Measurements from ENCODE around the gene VWF. TPM values are rescaled to one million over a fixed set of nuclear protein-coding genes. Genes with fewer than 3 reads are reported as not detected.

VWF gene
- total and polyA plus RNA-seq, 2 experiments from 2014 or later, result 0.42 to 0.56 TPM

DNA sequence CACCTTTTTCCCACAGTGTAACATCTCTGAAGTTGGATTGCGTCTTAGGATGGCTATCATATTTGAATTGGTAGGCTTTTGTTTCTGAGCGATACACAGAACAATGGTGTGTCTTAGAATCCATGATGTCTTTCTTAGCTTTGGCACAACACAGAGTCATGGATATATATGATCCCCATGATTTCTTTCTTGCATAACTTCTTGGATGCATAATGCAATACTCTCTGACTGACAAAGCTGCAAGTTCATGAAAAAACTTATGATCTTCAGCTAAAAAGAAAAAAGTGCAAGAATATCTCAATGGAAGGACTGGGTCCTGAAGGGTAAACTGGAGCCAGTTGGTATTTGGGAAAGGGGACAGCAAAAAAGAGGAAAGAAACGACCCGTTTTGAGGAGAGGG lies 48.1 kb downstream of the VWF start:
- Histone ChIP-seq H2AFZ (no peak overlapping the region), H4K20me1 (replicated peaks; ENCODE audit: insufficient read depth) (no peaks in the 10 kb centered on the region), H3K4me2 (no peak overlapping the region), H3K36me3 (ENCODE audit: insufficient read depth) (no peaks in the 10 kb centered on the region), H3K9me2 (ENCODE audit: insufficient read depth) (no peaks in the 10 kb centered on the region), H3K27ac (ENCODE audit: low read depth) (no peak overlapping the region), H3K79me2 (replicated peaks; ENCODE audit: insufficient read depth) (no peaks in the 10 kb centered on the region), H3F3A (replicated peaks; ENCODE audit: low read depth) (no peaks in the 10 kb centered on the region), H3K4me3 (no peak overlapping the region), H3K27me3 (ENCODE audit: insufficient read depth) (no peaks in the 10 kb centered on the region), H3K4me1 (ENCODE audit: insufficient read depth) (peaks cover 4% of the 10 kb centered on the region)
- H3K27me3 Mint-ChIP-seq (ENCODE audit: insufficient read depth, low read depth, poor library complexity), result peaks cover 1% of the 10 kb centered on the region
- no peak overlapping the region for H3K4me3 Mint-ChIP-seq
- DNase-seq (ENCODE audit: low spot score) (no peak), ATAC-seq (no peak)
- peaks cover 10% of the 10 kb centered on the region for H3K4me1 Mint-ChIP-seq
- H3K27ac Mint-ChIP-seq, result no peak overlapping the region
- no peaks in the 10 kb centered on the region for H3K9me3 Mint-ChIP-seq
- TF ChIP-seq EZH2 (IDR thresholded peaks at IDR 0.05; ENCODE audit: low read depth, unreplicated experiment) (no peak), ZNF331 (CRISPR knock-in tag; IDR thresholded peaks at IDR 0.05; ENCODE audit: low read depth) (no peak), CREB1 (CRISPR knock-in tag; IDR thresholded peaks at IDR 0.05; ENCODE audit: low read depth) (no peak), ETS1 (IDR thresholded peaks at IDR 0.05) (no peak), STAT1 (IDR thresholded peaks at IDR 0.05; ENCODE audit: unreplicated experiment) (no peak), EZH2phosphoT487 (IDR thresholded peaks at IDR 0.05; ENCODE audit: unreplicated experiment) (no peak), CTCF (conservative IDR thresholded peaks at IDR 0.05; ENCODE audit: low read depth in 2 of 2) (no peak), JUNB (IDR thresholded peaks at IDR 0.05; ENCODE audit: unreplicated experiment) (no peak), NANOG (IDR thresholded peaks at IDR 0.05; ENCODE audit: borderline replicate concordance) (no peak), ZNF114 (CRISPR knock-in tag; IDR thresholded peaks at IDR 0.05) (no peak)
- TF ChIP-seq, protein P1, sequence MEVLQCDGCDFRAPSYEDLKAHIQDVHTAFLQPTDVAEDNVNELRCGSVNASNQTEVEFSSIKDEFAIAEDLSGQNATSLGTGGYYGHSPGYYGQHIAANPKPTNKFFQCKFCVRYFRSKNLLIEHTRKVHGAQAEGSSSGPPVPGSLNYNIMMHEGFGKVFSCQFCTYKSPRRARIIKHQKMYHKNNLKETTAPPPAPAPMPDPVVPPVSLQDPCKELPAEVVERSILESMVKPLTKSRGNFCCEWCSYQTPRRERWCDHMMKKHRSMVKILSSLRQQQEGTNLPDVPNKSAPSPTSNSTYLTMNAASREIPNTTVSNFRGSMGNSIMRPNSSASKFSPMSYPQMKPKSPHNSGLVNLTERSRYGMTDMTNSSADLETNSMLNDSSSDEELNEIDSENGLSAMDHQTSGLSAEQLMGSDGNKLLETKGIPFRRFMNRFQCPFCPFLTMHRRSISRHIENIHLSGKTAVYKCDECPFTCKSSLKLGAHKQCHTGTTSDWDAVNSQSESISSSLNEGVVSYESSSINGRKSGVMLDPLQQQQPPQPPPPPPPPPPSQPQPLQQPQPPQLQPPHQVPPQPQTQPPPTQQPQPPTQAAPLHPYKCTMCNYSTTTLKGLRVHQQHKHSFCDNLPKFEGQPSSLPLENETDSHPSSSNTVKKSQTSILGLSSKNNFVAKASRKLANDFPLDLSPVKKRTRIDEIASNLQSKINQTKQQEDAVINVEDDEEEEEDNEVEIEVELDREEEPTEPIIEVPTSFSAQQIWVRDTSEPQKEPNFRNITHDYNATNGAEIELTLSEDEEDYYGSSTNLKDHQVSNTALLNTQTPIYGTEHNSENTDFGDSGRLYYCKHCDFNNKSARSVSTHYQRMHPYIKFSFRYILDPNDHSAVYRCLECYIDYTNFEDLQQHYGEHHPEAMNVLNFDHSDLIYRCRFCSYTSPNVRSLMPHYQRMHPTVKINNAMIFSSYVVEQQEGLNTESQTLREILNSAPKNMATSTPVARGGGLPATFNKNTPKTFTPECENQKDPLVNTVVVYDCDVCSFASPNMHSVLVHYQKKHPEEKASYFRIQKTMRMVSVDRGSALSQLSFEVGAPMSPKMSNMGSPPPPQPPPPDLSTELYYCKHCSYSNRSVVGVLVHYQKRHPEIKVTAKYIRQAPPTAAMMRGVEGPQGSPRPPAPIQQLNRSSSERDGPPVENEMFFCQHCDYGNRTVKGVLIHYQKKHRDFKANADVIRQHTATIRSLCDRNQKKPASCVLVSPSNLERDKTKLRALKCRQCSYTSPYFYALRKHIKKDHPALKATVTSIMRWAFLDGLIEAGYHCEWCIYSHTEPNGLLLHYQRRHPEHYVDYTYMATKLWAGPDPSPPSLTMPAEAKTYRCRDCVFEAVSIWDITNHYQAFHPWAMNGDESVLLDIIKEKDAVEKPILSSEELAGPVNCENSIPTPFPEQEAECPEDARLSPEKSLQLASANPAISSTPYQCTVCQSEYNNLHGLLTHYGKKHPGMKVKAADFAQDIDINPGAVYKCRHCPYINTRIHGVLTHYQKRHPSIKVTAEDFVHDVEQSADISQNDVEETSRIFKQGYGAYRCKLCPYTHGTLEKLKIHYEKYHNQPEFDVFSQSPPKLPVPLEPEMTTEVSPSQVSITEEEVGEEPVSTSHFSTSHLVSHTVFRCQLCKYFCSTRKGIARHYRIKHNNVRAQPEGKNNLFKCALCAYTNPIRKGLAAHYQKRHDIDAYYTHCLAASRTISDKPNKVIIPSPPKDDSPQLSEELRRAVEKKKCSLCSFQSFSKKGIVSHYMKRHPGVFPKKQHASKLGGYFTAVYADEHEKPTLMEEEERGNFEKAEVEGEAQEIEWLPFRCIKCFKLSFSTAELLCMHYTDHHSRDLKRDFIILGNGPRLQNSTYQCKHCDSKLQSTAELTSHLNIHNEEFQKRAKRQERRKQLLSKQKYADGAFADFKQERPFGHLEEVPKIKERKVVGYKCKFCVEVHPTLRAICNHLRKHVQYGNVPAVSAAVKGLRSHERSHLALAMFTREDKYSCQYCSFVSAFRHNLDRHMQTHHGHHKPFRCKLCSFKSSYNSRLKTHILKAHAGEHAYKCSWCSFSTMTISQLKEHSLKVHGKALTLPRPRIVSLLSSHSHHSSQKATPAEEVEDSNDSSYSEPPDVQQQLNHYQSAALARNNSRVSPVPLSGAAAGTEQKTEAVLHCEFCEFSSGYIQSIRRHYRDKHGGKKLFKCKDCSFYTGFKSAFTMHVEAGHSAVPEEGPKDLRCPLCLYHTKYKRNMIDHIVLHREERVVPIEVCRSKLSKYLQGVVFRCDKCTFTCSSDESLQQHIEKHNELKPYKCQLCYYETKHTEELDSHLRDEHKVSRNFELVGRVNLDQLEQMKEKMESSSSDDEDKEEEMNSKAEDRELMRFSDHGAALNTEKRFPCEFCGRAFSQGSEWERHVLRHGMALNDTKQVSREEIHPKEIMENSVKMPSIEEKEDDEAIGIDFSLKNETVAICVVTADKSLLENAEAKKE (CRISPR knock-in tag; IDR thresholded peaks at IDR 0.05), result no peak
- H3K36me3 Mint-ChIP-seq (ENCODE audit: low read depth), result no peaks in the 10 kb centered on the region; the same call in 2 of the 3 replicates
